Hematopoietic multipotent progenitor cell (in vitro differentiated cells): ENCODE results near the gene UQCRHL. TPM values are rescaled to one million over a fixed set of nuclear protein-coding genes. Genes with fewer than 3 reads are reported as not detected.

Source experiments
- DNase-seq, 3 donors: peaks; one replicate each; pipeline ENCODE4 v3.0.0-alpha.2; 2011 to 2015; ENCODE audit warnings: low read depth in 2 of 3, low spot score in 2 of 3
- total RNA-seq: library from RNA; depleted of rRNA; stranded (reverse); fragments of >200 nt; gene quantifications from one replicate; pipeline ENCODE4 v1.2.3, GENCODE V29; 2012

The UQCRHL gene
- total RNA-seq, 1 donor, result 0.54 TPM

DNA sequence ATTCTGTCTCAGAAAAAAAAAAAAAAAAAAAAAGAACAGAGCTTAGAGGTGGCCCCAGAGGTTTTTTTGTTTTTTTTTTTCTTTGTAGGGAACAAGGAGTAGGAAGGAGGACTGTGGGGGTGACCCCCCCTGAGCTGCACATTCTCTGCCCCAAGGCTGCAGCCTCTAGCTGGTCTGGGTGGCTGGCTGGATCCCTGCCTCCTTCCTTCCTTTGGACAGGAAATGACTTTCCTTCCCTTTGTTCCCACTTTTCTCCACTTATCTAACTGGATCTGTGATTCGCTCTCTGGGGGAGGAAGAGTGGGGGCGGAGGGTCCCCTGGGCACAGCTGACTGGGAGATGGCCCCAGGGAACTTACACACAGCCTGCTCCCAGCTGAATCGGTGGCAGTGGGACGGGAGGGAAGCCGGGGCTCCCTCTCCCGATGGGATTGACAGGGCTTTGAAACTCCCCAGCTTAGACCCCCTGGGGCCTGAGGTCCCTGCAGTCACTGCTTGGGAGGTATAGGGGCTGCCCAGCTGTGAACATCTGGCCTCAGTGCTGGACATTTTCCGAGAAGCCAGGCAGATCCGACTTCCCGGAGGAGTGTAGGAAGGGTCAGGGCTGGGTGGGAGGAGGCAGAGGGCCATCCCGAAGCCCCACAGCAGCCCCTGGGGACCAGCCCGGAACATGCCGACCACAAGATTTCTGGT lies 46.8 kb downstream of the UQCRHL start:
- no peak for DNase-seq

DNA sequence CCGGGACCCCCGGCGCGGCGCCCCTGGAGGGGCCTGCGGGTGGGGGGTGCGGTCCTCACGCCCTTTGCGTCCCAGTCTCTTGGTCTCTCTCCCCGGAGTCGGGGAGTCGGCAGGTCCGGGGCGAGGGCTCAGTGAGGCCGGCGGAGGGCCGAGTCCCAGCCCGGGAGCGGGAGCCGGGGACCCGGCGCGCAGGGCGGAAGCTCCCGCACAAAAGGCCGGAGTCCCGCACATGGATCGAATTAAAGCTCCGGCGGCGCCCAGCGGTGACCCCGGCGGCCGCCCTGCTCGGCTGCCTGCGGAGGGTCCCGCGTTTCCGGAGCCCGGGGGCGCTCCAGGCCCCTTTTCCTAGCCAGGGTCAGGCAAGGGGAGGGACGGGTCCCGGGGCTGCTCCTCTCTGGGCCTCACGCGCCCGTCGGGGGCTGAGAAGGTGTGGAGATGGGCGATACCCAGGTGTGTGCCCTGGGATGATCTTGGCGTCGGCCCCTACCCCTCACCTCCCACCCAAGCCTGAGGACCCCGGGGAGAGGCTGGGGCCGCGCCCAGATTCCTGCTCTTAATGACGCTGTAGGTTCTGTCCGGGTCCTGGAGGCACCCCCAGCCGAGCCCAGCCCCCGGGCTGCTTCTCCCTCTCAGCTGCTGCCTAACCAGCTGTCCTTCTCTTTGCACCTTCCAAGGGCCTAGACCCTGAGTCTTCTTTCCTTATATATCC lies 48.3 kb downstream of the UQCRHL start:
- DNase-seq, result no peak

DNA sequence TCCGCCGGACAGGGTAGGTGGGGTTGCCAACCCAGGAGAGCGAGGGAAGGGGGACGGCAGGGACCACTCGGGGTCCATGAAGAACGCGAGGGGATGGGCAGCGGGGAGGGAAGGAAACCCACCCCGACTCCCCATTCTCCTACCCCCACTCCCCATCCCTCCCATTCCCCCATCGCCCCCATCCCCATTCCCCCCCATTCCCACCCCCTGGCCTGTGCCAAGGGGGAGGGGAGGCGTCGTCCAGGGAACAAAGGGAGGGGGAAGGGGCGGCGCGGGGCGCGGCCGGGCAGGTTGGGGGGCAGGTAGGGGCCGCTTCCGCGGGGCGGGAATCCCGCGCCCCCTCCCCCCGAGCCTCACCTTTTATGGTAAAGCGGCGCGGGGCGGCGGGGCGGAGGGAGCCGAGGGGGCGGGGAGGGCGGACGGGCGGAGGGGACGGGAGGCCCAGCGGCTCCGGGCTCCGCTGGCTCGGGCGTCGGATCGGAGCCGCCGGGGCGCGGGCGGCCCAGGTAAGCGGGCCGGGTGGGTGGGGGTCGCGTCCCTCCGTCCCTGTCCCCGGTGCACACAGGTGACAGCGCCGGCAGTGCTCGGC lies 49.0 kb downstream of the UQCRHL start, which contains the start of gene FBLIM1:
Gene FBLIM1, plus strand, starts transcription at position 453 of the 589 bp plus-strand sequence. CDS start 6,189 bp downstream, outside the sequence.
- DNase-seq, result no peak

DNA sequence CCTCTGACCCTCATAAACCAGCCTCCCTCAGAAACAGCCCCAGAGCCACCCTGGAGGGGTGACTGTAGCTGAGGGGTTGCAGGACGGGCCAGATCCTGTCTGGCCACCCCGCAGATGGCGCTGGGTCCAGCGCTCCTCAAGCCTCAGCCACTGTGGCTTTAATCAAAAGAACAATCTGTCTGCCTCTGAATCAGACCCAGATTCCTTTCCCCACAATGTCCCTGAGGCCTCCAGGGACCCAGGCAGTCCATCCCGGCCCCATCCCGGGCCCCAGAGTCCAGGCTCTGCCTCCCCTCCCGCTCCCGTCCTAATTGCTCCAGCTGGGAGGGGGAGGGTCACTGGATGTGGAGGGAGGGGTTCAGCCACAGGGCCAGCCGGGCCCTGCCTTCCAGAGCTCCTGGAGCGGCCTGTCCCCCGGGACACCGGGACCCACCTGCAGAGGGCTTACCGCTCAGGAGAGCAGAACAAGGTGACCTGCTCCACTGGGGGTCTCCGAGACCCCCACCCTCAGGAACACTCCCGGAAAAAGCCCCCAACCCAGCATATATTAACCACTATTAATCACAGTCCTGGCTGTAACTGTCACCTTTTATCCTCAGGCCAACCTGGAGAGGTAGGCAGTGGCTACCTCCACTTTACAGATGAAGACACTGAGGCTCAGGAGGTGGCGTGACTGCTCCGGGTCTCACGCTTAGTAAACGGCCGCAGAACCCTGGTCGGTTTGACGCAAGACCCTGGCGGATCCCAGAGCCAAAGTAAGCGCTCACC lies 49.7 kb downstream of the UQCRHL start:
- no peak for DNase-seq

Other genes with a start within 250 kb of the UQCRHL start
- 1.1 TPM for gene AGMAT, start 222.6 kb downstream of the UQCRHL start, total RNA-seq
- 15.3 TPM for gene DDI2, start 190.2 kb downstream of the UQCRHL start, total RNA-seq
- 63.8 TPM for gene PLEKHM2, start 123.3 kb downstream of the UQCRHL start, total RNA-seq
- 1.3 TPM for gene SLC25A34, start 71.4 kb downstream of the UQCRHL start, total RNA-seq
- not detected for gene TMEM82, start 65.2 kb downstream of the UQCRHL start, total RNA-seq
- gene FBLIM1, start 48.9 kb downstream of the UQCRHL start, total RNA-seq, result 0.27 TPM
- gene SPEN, start 40.1 kb upstream of the UQCRHL start, total RNA-seq, result 36.4 TPM
- 97.5 TPM for gene ZBTB17, start 168.5 kb upstream of the UQCRHL start, total RNA-seq
- not detected for gene SRARP, start 196.6 kb upstream of the UQCRHL start, total RNA-seq
- not detected for gene HSPB7, start 210.4 kb upstream of the UQCRHL start, total RNA-seq
- not detected for gene CLCNKA, start 214.4 kb upstream of the UQCRHL start, total RNA-seq
- 0.81 TPM for gene CLCNKB, start 236.1 kb upstream of the UQCRHL start, total RNA-seq